ENCODE measurements around the gene MRNIP.

Gene MRNIP

GRCh38 chr5:179858586-179859427 lies at the start of gene MRNIP:
TSS of gene MRNIP (minus strand) at chr5:179858817. CDS start at chr5:179858796, 21 bp downstream.
- DNase-seq = peak; percentile 99

DNA sequence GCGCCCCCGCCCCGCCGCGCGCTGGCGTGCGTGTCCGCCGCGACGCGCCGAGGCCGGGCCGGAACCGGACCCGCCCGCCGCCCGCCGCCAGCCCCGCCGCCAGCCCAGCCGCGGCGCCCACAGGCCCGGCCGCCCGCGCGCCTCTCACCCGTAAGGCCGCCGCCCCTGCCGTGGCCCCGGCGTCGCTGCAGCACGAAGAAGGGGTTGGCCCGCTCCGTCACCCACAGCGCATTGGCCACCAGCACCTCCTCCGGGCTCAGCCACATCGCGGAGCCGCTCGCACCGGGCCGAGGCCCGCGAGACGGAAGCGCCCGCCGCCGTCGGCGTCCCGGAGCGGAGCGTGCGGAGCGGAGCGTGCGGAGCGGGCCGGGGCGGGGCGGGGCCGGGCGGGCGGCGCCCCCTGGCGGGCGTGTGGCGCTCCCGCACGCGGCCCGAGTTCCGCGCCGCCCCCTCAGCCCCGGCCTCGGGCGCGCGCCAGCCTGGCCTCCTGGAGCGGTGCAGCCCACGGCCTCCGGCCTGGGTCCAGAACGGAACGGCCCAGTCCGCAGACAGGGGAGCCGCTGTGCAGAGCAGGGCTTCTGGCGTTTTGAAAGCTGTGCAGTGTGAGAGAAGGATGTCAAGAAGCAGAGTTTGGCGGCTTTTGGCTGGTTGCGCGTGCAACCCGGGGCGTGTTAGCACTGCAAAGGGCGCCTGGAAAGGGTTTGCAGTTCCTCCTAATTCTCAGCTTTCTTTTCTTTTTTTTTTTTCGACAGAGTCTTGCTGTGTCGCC lies 49.1 kb upstream of the MRNIP start, which contains the start of gene TBC1D9B:
Gene TBC1D9B (minus strand): TSS at position 342 of the 769 bp plus-strand sequence. CDS start 76 bp downstream, at position 266.
- DNase-seq = peak; percentile 85

DNA sequence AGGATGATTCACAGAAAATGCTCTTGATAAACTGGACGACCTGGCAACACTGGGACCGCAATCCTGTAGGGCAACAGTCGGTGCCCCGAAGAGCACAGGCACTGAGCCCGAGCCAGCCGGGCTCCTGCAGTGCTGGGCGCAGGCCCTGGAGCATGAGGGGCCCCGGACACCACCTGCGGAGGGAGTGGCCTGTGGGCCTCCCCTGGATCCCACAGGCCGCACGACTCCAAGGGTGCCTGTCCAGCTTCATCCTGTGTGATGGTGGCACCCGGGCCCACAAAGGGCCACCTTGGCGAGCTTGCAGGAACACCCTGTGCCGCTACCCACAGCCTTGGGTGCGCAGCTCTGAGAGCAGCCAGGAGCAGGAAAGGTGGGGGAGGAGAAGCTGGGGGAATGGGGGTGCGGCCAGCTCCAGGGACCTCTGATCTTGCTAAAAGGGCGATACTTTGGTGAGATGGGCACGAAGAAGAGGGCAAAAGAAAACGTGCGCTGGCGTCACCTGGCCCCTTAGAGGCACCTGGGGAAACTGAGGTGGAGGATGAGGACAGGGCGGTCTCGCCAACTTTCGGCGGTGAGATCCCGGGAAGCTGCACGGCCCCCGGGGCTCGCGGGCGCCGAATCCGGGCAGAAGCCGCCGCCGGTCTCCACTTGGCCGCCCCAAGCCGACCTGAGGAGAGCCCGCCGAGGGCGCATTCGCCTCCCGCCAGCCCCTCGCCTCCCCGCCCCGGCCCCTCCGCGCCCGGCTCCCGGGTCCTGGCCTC lies 48.4 kb upstream of the MRNIP start:
- DNase-seq = peak; percentile 67

GRCh38 chr5:179906294-179906794 lies 47.7 kb upstream of the MRNIP start:
- no peak for DNase-seq

GRCh38 chr5:179905161-179905560 lies 46.5 kb upstream of the MRNIP start:
- no peak for DNase-seq

DNA sequence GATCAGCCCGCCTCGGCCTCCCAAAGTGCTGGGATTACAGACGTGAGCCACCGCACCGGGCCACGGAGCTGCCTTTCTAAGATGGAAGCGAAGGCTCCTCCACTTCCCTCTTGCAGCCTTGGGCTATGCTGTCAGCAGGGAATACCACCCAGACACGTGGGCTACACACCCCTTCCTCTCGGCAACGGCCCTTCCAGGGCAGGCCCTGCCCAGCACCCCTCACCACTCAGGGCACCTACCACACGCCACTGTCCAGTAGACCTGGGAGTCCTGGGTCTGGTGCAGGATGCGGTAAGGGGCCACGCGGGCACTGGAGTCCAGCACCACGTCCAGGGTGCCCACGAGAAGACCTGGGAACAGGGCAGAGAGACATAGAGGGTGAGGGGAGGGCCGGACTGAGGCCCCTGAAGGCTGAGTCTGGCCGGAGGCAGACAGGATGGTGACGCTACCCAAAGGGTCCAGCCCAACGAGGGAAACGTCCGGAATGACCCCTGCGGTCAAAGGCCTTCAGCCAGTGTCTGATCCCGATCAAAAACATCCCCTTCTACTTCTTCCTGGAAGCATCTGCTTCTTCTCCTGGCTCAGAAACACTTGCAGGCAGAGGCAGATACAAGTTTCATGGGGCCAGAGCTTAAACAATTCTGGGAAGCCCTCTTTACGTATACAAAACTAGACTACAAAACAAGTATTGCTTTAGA lies 46.0 kb upstream of the MRNIP start:
- DNase-seq = no peak

DNA sequence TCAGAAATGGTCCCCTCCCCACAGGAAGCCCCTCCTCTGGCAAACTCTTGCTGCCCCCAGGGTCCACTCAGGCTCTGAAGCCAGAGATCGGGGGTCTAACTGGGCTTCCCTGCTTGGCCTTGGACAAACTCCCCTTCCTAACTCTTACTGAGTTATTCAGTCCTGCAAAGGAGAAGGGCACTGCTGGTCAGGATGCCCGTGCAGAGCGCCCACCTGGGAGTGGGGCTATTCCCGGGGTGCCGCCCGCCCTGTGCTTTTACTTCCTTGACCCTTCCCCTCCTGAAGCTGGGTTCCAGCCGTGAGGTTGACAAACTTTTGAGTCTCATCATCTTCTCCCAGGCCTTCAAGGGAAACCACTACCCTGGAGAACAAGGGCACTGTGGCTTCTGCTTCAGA lies 44.1 kb upstream of the MRNIP start:
- no peak for DNase-seq

DNA sequence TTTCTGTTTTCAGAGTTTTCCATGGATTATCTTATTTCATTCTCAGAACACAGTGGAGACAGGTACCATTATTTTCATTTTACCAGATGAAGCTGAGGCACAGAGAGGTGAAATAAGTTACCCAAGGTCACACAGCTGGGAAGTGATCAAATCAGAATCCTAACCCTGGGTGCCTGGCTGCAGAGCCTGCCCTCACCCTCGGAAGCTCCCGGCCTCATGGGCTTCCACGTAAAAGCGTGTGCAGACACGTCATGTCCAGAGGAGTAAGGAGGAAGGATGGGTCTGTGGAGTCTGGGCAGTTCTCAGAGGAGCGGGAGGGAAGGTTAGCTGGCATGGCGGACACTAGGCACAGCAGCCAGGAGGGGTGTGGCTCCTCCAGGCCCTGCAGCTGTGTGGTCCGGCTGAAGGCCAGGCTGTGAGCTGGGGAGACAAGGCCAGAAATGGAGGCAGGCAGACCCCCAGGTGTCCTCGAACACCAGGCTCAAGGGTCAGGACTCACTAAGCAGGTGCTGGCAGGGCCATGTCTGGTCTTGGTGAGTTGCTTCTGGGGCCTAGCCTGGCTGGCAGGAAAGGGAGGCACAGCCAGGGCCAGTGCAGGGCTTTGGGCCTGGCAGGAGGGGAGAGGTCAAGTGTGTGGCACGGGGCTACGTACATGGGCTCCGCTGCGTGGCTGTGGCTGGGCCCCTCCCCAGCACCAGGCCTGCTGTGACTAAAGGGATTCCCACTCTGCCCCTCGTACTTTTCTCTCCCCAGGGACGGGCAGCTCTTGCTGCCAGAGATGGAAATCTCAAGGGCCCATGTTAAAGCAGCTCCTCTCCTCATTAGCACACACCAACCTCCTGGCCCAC lies 43.5 kb upstream of the MRNIP start:
- no peak for DNase-seq

- no peak for DNase-seq
These were observed 42.8 kb upstream of the MRNIP start for GRCh38 chr5:179901462-179901861.

DNA sequence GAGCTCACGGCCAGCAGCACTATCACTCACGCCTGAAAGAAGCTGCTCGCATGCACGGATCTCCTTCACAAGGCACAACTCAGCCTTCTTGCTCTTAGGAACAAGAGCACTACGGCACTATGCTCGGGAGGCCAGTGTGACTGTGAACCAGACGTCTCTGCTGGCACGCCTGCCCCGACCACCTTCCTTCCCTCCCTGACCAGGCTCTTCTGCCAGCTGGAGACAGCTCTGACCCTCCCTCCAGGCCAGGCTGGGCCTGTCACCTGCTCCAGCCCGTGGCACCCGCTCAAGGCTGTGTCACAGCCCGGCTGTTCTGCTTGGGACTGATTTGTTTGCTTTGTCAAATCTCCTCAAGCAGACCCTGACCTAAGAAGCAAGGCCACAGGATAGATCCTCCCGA lies 42.1 kb upstream of the MRNIP start:
- DNase-seq = no peak

DNA sequence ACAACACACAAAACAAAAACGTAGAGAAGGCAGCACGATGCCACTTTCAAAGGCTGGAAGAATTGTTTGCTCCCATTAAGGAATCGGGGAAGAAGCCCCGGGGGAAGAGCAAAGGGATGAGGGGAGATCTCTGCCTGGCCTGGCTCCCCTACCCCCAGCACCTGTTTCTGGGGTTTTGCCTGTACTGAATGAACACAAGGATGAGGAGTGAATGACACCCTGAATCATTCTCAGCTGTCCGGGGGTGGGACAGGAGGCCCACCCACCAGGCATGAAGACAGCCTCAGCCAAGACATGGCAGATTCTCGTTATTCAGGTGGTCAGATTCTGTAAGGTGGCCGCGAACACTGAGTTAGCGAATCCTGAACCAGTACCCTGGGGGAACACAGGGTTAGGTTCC lies 41.6 kb upstream of the MRNIP start:
- DNase-seq = no peak

DNA sequence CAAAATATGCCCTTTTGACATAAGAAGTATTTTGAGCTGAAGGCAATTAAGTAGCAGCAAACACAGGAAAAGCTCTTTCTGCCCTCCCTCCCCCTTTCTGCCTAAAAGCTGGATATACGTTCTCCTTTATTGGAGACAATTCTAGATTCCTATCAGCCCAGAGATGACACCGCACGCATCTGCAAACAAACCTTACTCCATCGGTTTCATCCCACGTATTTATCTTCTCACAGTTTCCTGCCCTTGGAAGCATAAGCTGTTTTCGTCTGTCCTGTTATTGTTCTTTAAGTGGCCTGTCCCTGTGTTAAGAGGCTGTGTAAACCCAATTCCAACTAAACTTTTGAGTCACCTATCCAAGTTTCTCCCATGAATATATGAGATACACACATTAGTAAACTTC lies 37.2 kb upstream of the MRNIP start:
- no peak for DNase-seq

GRCh38 chr5:179893958-179894895 lies 35.6 kb upstream of the MRNIP start:
- no peak for DNase-seq

DNA sequence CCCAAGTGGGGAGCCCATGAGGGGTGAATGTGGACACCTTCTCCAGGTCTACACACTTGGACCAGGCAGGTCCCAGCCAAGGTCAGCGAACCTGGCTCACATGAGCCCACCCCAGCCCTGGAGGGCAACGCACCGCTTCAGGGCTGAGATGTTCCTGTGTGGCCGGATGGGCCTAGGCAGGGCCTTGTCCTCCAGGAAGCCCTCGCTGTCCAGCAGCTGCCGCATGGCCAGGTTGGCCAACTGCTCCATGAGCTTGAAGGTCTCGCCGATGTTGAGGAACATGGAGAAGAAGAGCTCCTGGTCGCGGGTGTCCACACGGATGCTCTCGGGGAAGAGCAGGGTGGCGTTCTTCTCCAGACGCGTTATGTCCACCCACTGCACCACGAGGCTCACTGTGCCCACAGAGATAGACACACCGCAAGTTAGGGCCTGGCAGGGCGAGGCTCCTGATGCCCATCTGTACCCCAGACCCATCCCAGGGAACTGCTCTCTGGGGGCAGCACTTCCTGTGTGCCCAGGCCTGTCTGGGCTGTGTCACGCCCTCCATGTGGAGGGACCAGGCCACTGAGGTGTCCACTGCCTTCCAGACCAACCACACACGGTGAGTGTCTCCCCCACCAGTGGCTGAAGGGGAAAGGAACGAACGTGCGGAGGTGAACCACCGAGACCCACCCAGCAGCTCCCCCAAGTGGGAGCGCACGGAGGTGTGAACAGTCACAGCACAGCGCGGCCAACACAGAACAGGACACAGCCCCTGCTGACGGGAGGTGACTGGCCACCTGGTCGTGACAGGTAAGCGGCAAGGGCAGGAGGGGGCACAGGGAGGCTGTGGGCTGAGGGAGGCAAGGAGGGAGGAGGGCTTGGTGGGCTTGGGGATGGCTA lies 34.7 kb upstream of the MRNIP start:
- no peak for DNase-seq

DNA sequence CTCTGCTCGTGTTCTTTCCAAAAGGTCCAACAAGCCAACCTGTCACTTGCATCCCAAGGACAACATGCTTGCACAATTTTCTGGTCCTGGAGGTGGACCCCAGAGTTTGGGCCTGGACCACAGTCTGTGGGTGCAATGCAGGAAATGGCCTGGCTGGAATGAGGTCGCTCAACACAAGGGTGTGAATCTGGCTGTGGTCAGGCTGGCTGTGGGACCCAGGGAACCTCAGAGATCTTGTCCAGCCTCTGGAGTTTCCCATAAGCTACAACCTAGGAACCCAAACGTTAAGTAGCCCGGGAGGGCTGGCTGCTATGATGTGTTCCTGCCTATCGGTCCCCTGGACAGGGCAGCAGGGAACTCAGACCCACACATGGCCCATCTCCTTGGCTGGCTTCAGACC lies 33.6 kb upstream of the MRNIP start:
- no peak for DNase-seq

- no peak for DNase-seq
These were observed 32.4 kb upstream of the MRNIP start for GRCh38 chr5:179890751-179891682.

- no peak for DNase-seq
These were observed 31.3 kb upstream of the MRNIP start for GRCh38 chr5:179889885-179890284.

DNA sequence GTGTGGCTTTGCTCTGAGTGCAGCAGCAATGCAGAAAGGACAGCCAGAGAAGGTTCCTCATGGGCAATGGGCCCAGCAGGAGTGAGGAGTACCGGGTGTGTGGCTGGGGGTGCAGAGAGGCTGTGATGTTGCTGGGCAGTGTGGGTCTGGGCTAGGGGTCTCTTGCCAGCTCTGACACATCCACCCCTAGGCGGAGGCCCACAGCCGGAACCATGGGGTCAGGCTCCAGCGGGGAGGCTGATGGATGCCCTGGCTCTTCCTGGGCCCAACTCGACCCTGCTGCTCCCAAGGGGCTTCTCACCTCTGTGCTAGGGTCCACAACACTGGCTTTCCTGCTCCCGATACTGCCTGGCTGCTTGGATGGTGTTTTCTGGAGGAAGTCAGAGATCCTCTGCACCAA lies 29.2 kb upstream of the MRNIP start:
- DNase-seq = no peak
